Breast epithelium (tissue), 3 donors: ENCODE measurements around the gene PPM1G.

Experiments used
- CTCF ChIP-seq, 3 donors: fragments of 450-650 bp; IDR thresholded peaks; one replicate each; pipeline ENCODE4 v1.5.1; 2016 to 2017; ENCODE audit warnings: antibody characterized with exemption in 3 of 3, mild to moderate bottlenecking in 3 of 3, moderate library complexity in 3 of 3
- POLR2A ChIP-seq: fragments of 450-650 bp; IDR thresholded peaks from one replicate; pipeline ENCODE4 v1.6.1; 2016; ENCODE audit warnings: antibody characterized with exemption, mild to moderate bottlenecking, moderate library complexity

GRCh38 chr2:27393225-27393624 is 16.2 kb downstream of the PPM1G start:
- no peak for TF ChIP-seq CTCF (IDR thresholded peaks at IDR 0.05)
- TF ChIP-seq POLR2A = no peak
